T47D (cell line): ENCODE data around the gene AGAP4.
"Not testable (repeated sequence)": the region's sequence is repeated elsewhere in the genome, so short reads cannot be mapped to it uniquely, and the experiment has no call there.

Experiments
- DNase-seq, 2 experiments: peaks; one replicate each; pipeline versions ENCODE4 v3.0.0 to v3.0.0-alpha.2; 2011 to 2012; ENCODE audit warnings: low read depth in 1 of 2, low spot score in 1 of 2
- JUND ChIP-seq: IDR thresholded peaks from 2 replicates; pipeline ENCODE4 v1.6.1; 2012; ENCODE audit warnings: low read depth
- in situ Hi-C: cut with HindIII; loops from 2 replicates; pipeline ENCODE4 v1.10.0; 2016; ENCODE audit warnings: low sequenced_read_pairs, low pct_unique_long_range_greater_than_20kb

The AGAP4 gene

GRCh38 chr10:45817130-45817859, 30.0 kb downstream of the AGAP4 start:
- TF ChIP-seq JUND: no peak
- DNase-seq: no peak
- in situ Hi-C loops: no loop called here

GRCh38 chr10:45814146-45814545, 33.2 kb downstream of the AGAP4 start:
- DNase-seq, in situ Hi-C loops: not testable (repeated sequence)

GRCh38 chr10:45812959-45813358, 34.3 kb downstream of the AGAP4 start:
- DNase-seq, in situ Hi-C loops: not testable (repeated sequence)

GRCh38 chr10:45811075-45811474, 36.2 kb downstream of the AGAP4 start:
- no peak for TF ChIP-seq JUND
- no peak for DNase-seq
- in situ Hi-C loops: no loop called here

- TF ChIP-seq JUND: no peak
- DNase-seq: peak in 1 of 2 experiments; percentile 35
- in situ Hi-C loops: no loop called here
Observed at GRCh38 chr10:45809837-45810236, 37.5 kb downstream of the AGAP4 start.

- in situ Hi-C loops, DNase-seq: not testable (repeated sequence)
Observed at GRCh38 chr10:45804996-45805395, 42.3 kb downstream of the AGAP4 start.

GRCh38 chr10:45803060-45804010, 44.0 kb downstream of the AGAP4 start:
- in situ Hi-C loops: not testable (repeated sequence)
- DNase-seq: peak in 1 of 2 experiments; percentile 75

GRCh38 chr10:45794761-45795160, 52.5 kb downstream of the AGAP4 start:
- DNase-seq, in situ Hi-C loops: not testable (repeated sequence)

- in situ Hi-C loops, DNase-seq: not testable (repeated sequence)
Observed at GRCh38 chr10:45790694-45791426, 56.4 kb downstream of the AGAP4 start.

GRCh38 chr10:45789991-45790390, 57.3 kb downstream of the AGAP4 start:
- in situ Hi-C loops, DNase-seq: not testable (repeated sequence)

GRCh38 chr10:45787212-45787741, 60.0 kb downstream of the AGAP4 start:
- DNase-seq, in situ Hi-C loops: not testable (repeated sequence)

- in situ Hi-C loops, DNase-seq: not testable (repeated sequence)
Observed at GRCh38 chr10:45786217-45786616, 61.1 kb downstream of the AGAP4 start.
